Epidermal melanocyte (primary cell): ENCODE results near the gene PIK3R2.
"Not testable (repeated sequence)": the region's sequence is repeated elsewhere in the genome, so short reads cannot be mapped to it uniquely, and the experiment has no call there.

Source experiments
- DNase-seq: peaks from one replicate; pipeline ENCODE4 v3.0.0; 2011; ENCODE audit warnings: low spot score; ENCODE audit not compliant: insufficient read length

PIK3R2 gene

DNA sequence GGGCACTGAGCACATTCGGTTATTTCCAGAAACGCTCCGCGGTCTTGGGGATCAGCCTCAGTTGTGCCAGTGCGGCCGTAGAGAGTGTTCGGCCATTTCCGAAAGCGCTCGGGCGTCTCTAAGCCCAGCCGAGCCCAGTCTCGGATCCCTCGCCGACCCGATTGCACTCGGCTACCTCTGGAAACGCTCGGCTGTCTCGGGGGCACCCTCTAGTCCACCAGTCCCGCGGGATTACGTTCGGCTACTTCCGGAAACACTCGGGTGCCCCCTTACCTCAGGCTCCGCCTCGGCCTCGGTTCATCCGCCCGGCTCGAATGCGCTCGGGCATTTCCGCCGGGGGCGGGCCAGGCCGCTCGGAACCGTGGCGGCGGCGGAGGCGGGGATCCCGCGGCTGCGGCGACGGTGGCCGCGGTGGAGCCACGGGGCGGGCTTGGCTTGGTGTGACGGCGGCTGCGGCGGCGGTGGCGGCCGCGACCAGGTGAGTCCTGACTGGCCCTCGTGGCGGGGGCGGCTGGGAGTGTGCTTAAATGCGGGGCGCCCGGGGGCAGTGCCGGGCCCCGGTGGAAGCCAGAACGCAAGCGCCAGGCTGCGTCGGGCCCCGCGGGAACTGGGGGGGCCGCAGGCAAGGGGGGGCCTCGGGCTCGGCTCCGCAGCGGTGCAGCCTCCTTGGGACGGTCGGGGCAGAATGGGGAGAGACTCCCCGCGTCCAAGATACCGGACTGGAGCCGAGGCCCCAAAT lies at the start of gene PIK3R2:
TSS of gene PIK3R2 (plus strand) at position 347 of the 739 bp plus-strand sequence. CDS start 2,717 bp downstream, outside the sequence.
- DNase-seq, result peak; percentile 99

DNA sequence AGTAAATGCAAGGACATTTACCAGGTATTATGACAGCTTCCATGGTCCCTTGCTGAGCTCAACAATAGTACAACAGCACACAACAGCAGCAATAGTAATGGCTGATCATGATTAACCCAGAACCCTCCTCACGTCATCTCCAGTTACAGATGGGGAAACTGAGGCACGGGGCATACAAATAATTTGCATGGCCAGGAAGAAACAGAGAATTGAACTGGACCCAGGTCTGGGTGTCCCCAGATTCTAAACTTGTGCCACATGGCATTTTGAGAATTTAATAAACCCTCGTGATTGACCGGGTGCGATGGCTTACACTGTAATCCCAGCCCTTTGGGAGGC lies 48.2 kb upstream of the PIK3R2 start:
- DNase-seq, result no peak

DNA sequence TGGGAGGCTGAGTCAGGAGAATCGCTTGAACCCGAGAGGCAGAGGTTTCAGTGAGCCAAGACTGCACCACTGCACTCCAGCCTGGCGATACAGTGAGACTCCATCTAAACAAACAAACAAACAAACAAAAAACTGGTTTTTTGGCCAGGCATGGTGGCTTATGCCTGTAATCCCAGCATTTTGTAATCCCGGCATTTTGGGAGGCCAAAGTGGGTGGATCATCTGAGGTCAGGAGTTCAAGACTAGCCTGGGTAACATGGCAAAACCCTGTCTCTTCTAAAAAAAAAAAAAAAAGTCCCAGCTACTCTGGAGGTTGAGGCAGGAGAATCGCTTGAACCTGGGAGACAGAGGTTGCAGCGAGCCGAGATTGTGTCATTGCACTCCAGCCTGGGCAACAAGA lies 47.7 kb upstream of the PIK3R2 start:
- not testable (repeated sequence) for DNase-seq

DNA sequence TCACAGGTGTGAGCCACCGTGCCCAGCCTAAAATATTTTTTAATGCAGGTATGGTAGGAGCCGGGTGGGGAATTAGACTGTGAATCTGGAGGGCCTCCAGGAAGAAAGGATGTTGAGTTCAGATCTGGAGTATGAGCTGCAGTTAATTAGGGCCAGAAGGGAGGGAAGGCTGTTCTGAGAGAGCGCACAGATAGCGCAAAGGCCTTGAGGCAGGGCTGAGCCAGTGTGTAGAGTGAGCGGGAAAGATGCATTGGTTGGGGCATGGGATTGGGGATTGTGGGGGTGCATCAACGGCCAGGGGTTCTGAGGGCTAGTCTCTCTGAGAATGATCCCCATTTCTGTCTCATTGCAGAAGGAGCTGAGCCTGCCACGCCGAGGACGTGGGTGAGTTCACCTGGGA lies 45.7 kb upstream of the PIK3R2 start:
- no peak for DNase-seq

DNA sequence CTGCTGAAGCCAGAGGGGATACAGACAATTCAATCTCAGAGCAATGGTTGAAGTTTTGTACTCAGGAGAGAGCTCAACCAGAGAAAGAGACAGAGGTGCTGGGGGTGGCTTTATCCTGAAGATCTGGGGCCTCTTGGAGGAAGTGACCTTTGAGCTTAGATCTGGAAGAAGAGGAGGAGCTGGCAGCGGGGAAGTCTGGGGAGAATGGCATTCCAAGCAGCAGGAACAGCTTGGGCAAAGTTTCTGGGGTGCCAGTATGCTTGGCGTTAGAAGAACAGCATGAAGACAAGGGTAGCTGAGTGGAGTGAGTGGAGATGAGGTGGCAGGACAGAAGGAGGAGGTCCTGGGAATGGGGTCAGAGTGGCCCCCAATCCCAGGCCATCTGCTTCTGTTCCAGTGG lies 44.1 kb upstream of the PIK3R2 start:
- peak; percentile 1 for DNase-seq

DNA sequence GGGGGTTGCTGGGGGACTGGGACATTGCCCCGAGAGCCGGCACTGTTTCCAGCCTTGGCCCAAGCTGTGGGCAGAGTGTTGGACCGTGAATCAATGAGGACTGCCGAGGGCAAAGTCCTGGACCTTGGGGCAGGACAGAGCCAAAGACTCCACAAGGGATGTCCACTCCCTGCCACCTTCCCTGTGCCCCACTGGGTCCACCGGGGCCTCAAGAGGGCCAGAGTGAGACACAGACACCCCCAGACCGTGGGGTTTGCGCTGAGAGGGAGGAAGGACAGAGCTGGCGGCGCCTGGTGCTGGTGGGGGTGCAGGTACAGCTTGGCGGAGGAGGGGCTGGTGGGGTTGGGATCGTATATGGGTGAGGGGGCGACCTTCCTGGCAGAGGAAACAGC lies 43.6 kb upstream of the PIK3R2 start:
- DNase-seq, result peak; percentile 1

DNA sequence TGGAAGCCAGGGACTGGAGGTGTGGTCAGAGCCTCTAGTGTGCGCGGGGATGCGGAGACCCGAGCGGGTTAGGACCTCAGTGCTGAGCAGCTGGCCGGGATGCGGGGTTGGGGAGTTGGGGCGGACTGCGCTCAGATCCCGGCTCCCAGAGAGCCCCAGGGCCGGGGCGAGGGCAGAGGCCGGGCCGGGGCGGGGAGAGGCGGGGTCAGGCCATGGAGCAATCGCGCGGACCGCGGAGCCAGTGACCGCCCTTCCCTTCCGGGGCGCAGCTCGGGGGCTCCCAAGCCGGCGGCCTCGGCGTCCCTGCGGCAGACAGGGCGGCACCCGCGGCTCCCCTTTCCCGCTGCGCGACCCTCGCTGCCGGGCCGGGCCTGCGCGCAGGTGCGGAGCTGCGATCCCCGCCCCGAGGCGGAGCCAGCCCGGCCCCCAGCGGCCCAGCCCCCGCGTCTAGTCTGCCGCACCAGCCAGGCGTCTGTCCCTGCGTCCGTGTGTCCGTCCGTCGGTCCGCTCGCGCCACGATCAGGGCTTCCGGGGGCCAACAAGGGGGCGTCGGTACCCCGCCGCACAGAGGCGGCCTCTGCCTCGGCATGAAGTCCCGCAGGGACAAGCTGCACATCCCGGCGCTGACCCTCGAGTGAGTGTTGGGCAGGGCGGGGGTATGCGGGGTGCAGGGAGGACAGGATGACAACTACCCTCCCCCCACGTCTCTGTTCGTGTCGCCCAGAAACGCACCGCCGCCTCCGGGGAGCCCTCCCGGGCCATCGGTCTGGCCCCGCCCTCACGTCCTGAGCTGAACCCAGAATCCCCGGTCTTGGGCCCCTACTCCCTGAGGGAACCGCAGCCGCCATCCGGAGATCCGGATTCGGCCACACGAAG lies 43.0 kb upstream of the PIK3R2 start:
- peak; percentile 33 for DNase-seq

DNA sequence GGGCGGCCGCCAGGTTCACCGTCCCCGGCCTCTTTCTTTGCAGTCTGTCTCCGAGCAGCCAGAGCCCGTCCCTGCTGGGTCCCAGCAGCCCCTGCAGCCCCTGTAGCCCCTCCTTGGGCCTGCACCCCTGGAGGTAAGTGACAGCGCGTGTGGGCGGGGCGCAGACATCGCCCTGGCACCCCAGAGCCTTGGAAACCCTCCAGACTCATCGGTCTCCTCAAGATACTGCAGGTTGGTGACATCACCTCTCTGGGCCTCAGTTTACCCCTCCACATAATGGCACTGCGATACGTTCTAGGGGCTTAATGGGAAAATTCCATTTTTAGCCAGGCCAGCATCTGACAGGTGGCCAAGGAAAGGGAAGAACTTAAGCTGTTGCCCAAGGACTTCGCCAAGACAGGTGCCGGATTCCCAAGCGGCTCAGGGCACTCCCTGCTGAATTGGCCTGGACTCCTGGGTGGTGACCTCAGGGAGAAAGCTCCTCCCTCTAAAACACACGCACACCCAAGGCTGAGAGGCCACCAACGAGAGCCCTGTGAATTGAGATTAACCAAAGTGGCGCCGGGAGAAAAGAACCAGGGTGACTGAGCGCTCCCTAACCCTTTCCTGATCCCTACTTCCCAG lies 42.2 kb upstream of the PIK3R2 start:
- DNase-seq, result no peak

DNA sequence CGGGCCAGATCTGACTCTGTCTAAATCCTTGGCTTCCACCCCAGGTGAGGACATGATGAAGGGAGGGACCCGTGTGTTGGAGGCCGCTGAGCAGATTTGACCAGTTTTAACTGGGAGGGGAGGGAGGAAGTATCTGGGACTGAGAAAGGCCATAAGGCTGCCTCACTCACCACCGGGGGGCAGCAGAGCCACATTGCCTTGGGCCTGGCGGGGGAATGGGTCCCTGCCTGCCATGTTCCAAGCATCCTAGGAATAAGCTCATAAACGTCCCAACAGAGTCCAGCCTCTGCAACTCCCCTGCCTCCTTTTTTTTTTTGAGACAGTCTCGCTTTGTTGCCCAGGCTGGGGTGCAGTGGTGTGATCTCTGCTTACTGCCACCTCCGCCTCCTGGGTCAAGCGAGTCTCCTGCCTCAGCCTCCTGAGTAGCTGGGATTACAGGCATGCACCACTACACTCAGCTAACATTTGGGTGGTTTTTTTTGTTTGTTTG lies 39.9 kb upstream of the PIK3R2 start:
- peak; percentile 83 for DNase-seq

DNA sequence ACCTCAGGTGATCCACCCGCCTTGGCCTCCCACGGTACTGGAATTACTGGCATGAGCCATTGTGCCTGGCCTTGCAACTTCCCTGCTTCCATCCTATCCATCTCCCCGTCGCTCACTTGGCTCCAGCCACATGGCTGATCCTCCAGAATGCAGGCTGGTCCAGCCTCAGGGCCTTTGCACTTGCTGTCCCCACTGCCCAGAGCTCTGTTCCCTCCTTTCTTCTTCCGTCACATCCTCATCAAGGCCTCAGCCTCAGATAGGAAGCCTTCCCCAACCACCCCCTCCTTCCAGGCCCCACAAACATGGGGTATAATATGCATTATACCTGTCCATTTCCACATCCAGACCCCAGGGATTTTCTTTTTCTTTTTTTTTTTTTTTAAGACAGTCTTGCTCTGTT lies 39.1 kb upstream of the PIK3R2 start:
- no peak for DNase-seq

DNA sequence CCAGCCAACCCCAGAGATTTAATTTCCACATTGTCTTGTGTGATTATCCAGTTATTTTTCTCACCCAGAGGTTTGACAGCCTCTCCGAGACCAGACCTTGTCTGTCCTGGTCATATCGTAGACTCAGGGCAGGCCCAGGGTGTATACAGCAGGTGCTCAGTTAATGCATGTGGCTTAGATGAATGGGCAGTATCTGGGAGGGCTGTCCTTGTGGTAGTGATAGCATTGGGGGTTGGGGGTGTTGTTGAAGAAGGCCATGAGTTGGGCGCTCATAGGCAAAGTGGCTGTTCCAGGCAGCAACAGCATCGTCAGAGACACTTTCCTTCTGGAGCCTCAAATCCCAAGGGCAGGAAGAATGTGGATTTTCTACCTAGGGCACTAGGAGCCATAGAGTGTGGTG lies 38.5 kb upstream of the PIK3R2 start:
- DNase-seq, result no peak

DNA sequence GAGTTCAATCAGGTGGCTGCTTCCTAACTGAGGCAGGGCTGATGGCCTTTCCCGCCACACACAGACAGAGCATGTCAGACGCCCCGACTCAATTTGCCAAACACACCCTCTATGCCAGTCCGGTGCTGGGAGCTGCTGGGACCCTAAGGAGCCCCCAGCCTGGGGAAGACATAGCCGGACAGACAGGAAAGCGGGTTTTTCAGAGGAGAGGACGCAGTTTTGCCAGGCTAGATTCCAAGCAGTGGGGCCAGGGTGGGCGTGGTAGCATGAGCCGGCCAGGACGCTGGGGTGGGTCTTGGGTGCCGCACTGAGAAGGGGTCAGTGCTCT lies 35.6 kb upstream of the PIK3R2 start:
- DNase-seq, result no peak

DNA sequence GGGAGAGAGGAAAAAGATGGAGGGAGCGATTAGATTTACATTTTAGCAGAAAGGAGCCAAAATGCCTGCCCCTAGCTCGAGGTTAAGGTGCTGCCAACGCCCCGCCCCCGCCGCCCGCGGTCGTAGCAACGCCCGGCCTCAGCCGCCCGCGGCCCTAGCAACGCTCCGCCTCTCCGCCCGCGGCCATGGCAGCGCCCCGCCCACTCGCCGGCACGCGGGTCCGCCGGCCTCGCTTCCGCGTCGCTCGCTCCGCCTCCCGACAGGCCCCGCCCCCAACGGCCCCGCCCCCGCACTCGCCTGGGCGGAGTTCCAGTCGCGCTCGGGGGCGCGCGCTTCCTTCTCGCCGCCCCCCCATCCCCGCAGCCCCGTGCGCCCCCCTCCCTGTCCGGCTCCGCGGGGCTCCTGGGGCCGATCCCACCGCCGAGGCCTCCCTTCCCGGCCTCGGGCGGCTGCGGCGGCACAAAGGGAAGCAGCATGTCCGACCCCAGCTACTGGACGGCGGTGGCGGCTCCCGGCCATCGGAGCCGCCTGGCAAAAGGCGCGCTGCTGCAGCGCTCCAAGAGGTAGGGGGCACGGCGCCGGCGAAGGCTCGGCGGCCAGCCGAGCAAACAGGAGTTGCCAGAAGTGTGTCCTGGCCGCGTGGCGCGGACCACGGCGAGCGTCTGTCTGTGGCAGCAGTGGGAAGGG lies 35.1 kb upstream of the PIK3R2 start:
- DNase-seq, result peak; percentile 86

DNA sequence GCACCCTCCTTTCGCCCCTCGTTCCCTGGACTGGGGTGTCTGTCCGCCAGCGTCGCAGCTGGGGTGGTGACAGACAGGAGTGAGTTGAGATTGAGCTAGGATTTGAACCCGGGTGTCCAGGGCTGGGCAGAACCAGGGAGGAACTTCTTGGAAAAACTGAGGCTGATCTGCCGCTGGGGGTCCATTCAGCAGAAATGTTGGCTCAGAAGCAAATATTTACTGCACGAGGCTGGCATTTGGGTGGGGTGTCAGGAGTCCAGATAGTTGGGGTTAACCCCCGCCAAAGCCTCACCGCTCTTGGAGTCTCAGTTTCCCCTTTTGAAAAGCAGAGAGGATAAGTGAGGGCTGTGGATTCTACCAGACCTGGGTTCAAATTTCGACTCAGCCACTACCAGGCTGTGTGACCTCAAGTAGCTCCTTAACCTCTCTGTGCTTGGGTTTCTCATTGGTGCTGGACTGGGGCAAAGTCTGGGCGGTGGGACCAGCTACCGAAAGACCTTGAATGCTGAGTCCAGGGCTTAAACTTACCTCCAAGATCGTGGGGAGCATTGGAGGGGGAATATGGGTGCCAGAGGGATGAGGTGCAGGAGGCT lies 34.4 kb upstream of the PIK3R2 start:
- DNase-seq, result no peak

DNA sequence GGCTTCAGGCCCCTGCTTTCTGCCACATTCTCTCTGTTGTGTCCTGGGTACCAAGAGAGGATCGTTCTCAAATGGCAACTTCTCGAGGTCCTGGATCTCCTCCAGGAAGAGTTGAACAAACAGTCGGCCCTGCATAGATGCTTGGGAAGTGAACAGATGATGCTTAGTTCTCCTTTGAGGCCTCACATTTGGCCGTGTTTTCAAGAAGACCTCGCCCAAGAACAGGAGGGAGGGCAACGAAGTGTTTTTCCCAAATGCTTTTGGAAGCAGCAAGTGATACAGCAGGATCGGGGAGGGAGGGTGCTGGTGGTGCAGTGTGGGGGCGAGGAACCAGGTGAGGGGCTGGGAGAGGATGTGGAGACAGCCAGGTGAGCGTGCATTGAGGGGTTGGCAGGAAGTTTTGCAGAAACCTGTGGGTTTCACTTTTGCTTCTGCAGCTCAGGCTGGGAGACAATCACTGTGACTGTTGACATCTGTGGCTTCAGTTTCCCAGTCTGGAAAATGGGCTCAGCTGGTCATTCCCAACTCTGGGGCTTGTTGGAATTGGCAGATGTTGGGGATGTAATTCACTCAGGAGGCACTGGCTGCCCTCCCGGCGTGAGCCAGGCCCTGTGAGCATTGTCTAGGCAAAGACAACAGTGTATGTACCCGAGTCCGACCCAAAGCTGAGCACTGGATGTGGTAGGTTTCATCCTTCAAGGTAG lies 33.8 kb upstream of the PIK3R2 start:
- DNase-seq, result no peak

DNA sequence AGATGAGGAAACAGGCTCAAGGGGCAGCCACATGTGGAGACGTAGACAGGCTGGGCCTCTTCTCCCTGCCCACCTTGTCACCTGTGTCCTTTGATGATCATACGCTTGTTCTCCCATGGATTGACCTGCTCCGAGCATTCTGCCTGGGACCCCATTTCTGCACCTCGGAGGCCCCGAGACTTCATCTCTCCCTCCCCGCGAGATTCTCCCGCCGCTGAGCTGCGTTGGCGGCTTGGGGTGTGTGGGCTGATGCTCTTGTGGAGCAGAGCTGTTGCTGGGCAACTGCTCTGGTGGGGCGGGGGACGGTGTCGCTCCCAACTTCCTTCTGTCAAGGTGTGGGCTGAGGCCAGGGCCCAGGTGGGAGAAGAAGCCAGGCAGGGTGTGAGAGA lies 33.3 kb upstream of the PIK3R2 start:
- no peak for DNase-seq

DNA sequence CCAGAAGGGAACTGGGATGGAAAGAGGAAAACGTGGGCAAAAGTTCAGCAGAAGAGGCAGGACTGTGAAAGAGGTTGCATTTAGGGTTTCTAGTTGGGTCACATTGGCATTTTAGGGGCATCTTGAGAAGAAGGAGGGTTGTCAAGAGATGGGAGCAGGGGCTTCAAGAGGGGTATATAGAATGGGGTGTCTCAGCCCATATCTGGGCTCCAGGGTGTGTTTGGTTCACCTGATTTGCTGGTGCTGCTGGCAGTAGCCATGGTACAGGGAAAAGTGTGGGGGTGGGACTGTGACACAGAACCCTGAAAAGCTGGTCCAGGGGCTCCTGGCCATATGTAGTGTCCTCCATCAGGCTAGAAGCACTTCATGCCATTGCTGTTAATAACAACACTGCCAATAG lies 32.8 kb upstream of the PIK3R2 start:
- no peak for DNase-seq

DNA sequence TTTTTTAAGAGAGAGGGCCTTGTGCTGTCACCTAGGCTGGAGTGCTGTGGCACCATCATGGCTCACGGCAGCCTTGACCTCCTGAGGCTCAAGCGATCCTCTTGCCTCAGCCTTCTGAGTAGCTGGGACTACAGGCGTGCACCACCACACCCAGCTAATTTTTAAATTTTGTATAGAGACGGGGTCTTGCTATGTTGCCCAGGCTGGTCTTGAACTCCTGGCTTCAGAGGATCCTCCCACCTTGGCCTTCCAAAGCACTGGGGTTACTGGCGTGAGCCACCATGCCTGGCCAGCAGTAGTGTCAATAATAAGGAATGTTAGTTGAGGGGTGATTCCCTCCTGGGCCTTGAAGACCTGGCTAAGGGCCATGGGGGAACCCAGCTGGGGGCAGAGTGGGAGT lies 31.8 kb upstream of the PIK3R2 start:
- no peak for DNase-seq

DNA sequence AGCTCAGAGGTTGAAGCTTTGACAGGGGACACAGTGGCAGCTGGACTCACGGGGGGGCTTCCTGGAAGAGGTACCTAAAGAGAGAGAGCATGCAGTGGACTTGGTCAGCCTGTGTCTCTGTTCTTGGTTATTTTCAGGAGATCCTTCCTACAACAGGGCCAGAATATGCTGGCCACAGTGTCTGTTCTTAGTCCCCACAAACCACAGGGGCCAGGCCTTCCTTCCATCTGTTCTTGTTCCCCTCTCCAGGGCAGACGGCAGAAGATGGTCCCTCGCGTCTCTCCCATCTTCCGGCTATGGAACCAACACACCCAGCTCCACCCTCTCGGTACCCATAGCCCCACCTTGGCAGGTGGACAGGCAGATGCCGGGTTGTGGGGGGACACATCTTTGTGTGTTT lies 30.5 kb upstream of the PIK3R2 start:
- no peak for DNase-seq

DNA sequence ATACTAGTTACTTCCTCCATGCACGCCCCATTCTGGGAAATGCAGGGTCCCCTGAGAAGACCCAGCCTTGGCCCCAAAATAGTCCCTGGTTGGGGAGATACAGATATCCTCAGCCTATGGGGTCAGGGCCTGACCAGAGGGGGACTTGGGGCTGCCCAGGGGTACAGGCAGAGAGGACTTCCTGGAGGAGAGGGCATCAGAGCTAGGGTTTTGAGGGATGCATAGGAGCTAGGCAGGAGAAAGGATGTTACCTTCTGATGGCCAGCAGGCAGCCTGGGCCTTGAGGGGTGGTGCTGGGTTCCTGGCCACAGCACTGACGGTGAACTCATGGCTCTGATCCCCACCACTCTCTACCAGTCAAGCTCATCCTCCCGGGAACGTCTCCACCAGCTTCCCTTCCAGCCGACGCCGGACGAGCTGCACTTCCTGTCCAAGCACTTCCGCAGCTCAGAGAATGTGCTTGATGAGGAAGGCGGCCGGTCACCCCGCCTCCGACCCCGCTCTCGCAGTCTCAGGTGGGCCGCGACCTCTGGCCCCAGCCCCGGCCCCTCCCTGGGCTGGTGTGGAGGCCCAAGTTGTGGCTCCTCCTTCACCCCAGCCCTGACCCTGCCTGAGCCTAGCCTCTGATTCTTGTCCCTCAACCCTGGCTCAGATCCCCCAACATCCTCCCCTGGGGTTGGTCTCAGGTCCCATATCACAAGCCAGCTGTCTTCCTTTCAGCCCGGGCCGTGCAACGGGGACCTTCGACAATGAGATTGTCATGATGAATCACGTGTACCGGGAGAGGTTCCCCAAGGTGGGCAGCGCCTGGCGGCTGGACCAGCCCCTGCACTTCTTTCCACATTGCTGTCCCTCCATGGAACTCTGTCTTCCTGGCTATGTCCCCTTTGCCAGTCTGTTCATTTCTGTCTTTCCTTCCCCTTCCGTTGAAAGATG lies 29.8 kb upstream of the PIK3R2 start:
- DNase-seq, result no peak
